ENCODE data around the gene MGAT5B.

The MGAT5B gene

GRCh38 chr17:76879691-76880090, 11.5 kb downstream of the MGAT5B start:
- DNase-seq (ENCODE audit: low spot score): no peak

DNA sequence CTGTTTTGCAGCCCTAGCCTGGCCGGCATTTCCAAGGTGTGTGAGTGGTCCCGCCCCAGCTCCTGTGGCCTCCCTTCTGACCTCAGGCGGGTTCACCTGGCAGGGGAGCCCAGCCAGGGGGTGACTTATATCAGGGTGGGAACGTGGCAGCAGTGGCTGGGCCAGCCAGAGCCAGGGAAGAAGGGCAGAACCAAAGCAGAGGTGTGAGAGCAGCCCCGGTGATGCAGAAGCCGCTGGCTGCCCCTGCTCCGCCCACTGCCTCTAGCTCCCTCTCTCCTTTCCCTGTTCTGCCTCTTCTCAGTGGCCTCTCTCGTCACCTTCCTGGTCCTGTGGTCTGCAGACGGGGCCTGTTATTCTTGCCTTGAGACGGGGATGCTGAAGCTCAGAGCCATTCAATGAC, 12.1 kb downstream of the MGAT5B start:
- no peak for DNase-seq (ENCODE audit: low spot score)

GRCh38 chr17:76880971-76881370, 12.8 kb downstream of the MGAT5B start:
- no peak for DNase-seq (ENCODE audit: low spot score)

DNA sequence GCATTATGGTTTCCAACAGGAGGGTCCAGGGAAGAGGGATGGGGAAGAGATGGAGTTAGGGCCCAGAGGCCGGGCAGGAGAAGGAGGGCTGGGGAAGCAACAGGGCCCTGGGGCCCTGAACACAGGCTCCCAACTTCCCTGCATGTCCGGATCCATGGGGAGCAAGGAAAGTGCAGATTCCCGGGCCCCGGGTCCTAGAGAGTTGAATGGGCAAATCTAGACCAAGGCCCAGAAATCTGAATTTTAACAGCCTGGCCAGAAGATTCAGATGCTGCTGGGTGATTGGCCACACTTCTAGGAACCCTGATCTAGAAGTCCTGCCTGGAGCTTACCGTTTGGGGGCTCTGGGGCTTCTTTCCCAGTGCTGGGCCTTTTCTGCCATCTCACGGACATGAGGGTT, 13.2 kb downstream of the MGAT5B start:
- no peak for DNase-seq (ENCODE audit: low spot score)

DNA sequence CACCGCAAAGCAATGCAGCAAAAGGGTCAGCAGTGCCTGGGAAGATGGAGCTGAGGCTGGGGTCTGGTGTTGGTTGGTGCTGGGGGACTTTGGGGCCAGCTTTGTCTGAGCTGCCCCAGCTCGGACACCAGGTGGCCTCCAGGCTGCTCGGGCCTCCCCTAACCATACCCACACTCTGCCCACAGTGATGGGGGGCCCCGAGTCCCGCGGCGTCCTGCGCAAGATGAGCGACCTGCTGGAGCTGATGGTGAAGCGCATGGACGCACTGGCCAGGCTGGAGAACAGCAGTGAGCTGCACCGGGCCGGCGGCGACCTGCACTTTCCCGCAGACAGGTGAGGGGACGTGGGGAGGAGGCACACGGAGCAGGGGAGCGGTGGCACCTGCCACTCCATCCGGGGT, 13.8 kb downstream of the MGAT5B start:
- DNase-seq (ENCODE audit: low spot score): no peak

DNA sequence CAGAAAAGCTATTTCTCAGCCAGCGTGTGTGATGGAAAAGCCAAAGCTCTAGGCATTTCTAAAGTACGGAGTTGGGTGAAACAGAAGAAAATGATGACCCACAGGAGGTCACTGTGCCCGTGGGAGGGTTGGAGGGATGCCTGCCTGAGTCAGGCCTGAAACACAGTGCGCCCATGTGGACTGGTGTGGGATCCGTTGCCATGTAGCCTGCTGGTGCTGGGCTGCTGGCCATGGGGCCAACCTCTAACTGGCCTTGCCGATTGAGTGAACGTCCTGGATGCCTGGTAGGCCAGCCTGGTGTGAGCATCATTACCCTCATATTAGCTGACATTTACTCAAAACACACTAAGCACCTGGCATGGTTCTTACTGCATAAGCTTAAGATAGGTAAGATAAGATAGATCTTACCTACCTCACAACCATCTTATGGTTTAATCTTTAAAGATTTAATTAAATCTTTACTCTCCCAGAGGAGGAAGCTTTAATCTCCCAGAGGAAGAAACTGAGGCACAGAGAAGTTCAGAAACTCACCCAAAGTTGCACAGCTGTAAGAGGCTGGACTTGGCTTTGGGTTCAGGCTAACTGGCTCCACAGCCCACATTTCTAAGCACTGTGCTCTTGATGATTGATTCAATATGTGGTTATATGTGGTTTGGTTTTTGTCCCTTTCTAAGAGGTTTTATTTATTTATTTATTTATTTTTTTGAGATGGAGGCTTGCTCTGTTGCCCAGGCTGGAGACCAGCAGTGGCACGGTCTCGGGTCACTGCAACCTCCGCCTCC, 15.7 kb downstream of the MGAT5B start:
- no peak for DNase-seq (ENCODE audit: low spot score)

- DNase-seq (ENCODE audit: low spot score): peak; percentile 36
Observed at GRCh38 chr17:76884995-76885893, 17.0 kb downstream of the MGAT5B start.

- DNase-seq (ENCODE audit: low spot score): no peak
Observed at GRCh38 chr17:76885894-76886290, 17.7 kb downstream of the MGAT5B start.

DNA sequence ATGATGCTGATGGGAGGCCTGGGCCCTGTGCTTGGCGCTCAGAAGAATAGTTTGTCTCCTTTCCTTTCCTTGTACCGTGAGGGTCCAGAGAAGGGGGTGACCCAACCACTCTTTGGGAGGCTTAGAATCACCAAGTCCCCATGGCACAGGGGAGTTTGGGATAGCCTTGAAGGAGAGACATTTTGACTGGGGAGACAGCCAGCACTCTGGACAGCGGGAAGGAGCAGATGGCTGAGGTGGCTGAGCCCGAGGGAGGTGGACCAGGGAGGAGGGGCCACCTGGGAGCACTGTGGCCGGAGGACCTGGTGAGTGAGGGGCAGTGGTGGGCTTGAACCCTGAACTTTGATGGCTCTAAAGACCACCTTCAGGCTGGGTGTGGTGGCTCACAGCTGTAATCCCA, 18.2 kb downstream of the MGAT5B start:
- DNase-seq (ENCODE audit: low spot score): no peak

- DNase-seq (ENCODE audit: low spot score): no peak
Observed at GRCh38 chr17:76887802-76888201, 19.6 kb downstream of the MGAT5B start.

DNA sequence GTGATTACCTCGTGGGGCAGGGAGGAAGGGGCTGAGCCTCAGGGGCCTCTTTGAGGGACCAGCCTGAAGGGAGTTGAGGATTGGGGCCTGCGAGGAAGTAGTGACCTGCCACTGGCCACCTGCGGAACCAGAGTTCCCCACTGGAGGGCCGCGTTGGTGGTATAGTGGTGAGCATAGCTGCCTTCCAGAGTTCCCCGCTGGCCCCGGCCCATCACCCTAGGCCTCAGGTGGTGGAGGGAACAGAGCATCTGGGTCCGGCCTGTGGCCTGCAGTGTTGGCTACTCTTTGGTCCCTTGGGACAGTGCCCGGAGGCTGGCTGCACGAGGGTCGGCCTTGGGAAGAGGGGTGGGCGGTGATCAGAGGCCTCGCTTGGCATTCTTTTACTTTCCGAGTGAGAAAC, 20.5 kb downstream of the MGAT5B start:
- no peak for DNase-seq (ENCODE audit: low spot score)

DNA sequence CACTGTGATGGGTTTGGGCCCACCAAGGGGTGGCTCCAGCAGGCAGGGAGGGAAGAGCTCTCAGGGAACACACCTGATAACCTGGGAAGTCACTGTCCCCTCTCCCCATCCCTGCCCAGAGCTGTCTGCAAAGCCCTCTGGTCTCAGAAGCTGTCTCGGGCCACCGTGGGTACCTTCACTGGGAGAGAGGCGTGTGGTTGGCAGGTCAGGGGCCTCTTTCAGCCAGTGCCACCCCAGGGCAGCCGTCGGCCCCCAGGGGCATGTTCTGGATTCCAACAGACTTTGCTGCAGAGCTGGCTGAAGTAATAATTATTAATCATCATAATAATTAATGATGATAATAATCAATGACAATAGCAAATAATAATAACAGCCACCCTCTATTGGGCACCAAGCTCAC, 21.1 kb downstream of the MGAT5B start:
- DNase-seq (ENCODE audit: low spot score): no peak

GRCh38 chr17:76892329-76892728, 24.1 kb downstream of the MGAT5B start:
- DNase-seq (ENCODE audit: low spot score): no peak

GRCh38 chr17:76893623-76894334, 25.6 kb downstream of the MGAT5B start:
- DNase-seq (ENCODE audit: low spot score): no peak

GRCh38 chr17:76894842-76895241, 26.6 kb downstream of the MGAT5B start:
- no peak for DNase-seq (ENCODE audit: low spot score)

DNA sequence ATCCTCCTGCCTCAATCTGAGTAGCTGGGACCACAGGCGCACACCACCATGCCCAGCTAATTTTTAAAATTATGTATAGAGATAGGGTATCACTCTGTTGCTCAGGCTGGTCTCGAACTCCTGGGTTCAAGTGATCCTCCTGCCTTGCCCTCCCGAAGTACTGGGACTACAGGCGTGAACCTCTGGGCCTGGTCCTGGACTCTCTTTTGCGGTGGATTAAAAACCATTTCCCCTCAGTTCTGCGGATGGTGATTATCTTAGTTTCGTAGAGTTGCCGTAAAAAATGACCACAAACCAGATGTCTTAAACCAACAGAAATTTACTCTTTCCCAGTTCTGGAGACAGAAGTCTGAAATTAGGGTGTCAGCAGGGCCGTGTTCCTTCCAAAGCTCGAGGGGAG, 28.8 kb downstream of the MGAT5B start:
- DNase-seq (ENCODE audit: low spot score): no peak

DNA sequence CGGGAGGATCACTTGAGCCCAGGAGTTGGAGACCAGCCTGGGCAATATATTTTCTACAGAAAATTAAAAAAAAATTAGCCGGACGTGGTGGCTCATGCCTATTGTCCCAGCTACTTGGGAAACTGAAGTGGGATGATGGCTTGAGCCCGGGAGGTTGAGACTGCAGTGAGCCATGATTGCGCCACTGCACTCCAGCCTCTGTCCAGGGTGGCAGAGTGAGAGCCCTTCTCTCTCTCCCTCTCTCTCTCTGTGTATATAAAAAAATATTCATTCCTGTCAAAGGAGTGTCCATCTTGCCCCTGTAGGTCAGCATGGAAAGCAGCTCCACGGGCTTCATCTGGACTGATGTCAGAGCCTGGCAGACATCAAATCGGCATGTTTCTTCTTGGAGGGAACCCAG, 31.2 kb downstream of the MGAT5B start:
- no peak for DNase-seq (ENCODE audit: low spot score)

- DNase-seq (ENCODE audit: low spot score): no peak
Observed at GRCh38 chr17:76900723-76901122, 32.5 kb downstream of the MGAT5B start.

- DNase-seq (ENCODE audit: low spot score): no peak
Observed at GRCh38 chr17:76901542-76902197, 33.5 kb downstream of the MGAT5B start.

- no peak for DNase-seq (ENCODE audit: low spot score)
Observed at GRCh38 chr17:76902476-76902875, 34.3 kb downstream of the MGAT5B start.

DNA sequence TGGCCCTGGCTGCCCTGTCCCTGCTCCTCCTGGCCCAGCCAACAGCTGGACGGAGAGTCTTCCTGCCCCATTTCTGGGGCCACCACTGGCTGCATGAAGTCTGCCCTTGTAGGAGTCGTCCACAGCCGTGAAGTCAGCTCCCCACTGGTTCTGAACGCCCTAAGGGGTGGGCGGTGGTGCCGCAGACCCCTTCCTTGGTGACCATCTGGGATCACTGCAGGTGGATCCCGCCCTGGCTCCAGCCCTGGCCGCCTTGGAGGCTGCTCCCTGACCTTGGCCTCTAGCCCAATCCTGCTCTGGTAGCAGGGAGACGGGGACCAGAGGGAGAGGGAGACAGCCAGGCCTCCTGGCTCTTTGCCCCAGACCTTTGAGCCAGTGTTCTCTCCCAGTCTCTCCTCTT, 35.4 kb downstream of the MGAT5B start:
- no peak for DNase-seq (ENCODE audit: low spot score)

DNA sequence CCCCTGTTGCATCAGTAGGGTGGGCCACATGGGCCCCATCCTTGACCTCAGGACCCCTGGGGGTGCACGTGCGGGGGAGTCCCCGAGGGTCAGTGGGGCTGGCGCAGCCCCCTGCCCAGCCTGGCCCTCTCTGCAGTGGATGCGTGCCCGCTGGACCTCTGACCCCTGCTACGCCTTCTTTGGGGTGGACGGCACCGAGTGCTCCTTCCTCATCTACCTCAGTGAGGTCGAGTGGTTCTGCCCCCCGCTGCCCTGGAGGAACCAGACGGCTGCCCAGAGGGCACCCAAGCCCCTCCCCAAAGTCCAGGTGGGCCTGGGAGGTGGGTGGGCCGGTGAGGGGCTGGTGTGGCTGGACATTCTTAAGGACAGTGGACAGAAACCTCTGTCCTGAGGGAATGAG, 35.9 kb downstream of the MGAT5B start:
- no peak for DNase-seq (ENCODE audit: low spot score)
